ENCODE data around the gene RNASE4. TPM values are rescaled to one million over a fixed set of nuclear protein-coding genes. Genes with fewer than 3 reads are reported as not detected.

The RNASE4 gene
- total and polyA plus RNA-seq, 2 donors, result 1.7 to 25.4 TPM

- Histone ChIP-seq H3K4me1 (ENCODE audit: control insufficient read depth in 2 of 2, insufficient read depth in 2 of 2, low read length in 2 of 2) (no peaks in the 10 kb centered on the region), H3K4me3 (ENCODE audit: low read length in 2 of 2) (no peak overlapping the region), H3K9me3 (ENCODE audit: control insufficient read depth in 2 of 2, insufficient read depth in 1 of 2, low read length in 1 of 2) (no peaks in the 10 kb centered on the region), H3K27me3 (ENCODE audit: control insufficient read depth in 2 of 2, insufficient read depth in 1 of 2, low read length in 1 of 2) (no peaks in the 10 kb centered on the region), H3K27ac (ENCODE audit: low read depth in 1 of 2, low read length in 1 of 2) (no peak overlapping the region), H3K36me3 (ENCODE audit: control insufficient read depth in 2 of 2, insufficient read depth in 2 of 2, low read length in 1 of 2) (no peaks in the 10 kb centered on the region)
- WGBS, result 67% methylated on average over 2 of the region's 2 CpGs
- no peak for DNase-seq (ENCODE audit: low read depth in 6 of 9, low spot score in 9 of 9)
These were observed 23.3 kb downstream of the RNASE4 start for GRCh38 chr14:20707622-20708021.

GRCh38 chr14:20711261-20711660 is 26.9 kb downstream of the RNASE4 start:
- no peak for DNase-seq (ENCODE audit: low read depth in 6 of 9, low spot score in 9 of 9)

GRCh38 chr14:20711685-20712084 is 27.3 kb downstream of the RNASE4 start:
- no peak for DNase-seq (ENCODE audit: low read depth in 6 of 9, low spot score in 9 of 9)
- no peaks in the 10 kb centered on the region for H3K9me3 ChIP-seq (ENCODE audit: control insufficient read depth in 2 of 2, insufficient read depth in 1 of 2, low read length in 1 of 2)
- H3K4me3 ChIP-seq (ENCODE audit: low read length in 2 of 2), result no peak overlapping the region
- H3K36me3 ChIP-seq (ENCODE audit: control insufficient read depth in 2 of 2, insufficient read depth in 2 of 2, low read length in 1 of 2), result no peaks in the 10 kb centered on the region
- WGBS, result 68% methylated on average over 4 of the region's 4 CpGs
- H3K4me1 ChIP-seq (ENCODE audit: control insufficient read depth in 2 of 2, insufficient read depth in 2 of 2, low read length in 2 of 2), result no peaks in the 10 kb centered on the region
- H3K27me3 ChIP-seq (ENCODE audit: control insufficient read depth in 2 of 2, insufficient read depth in 1 of 2, low read length in 1 of 2), result no peaks in the 10 kb centered on the region
- H3K27ac ChIP-seq (ENCODE audit: low read depth in 1 of 2, low read length in 1 of 2), result no peak overlapping the region

More at GRCh38 chr14:20711261-20711660, 26.9 kb downstream of the RNASE4 start:
- no peak overlapping the region for H3K27ac ChIP-seq (ENCODE audit: low read depth in 1 of 2, low read length in 1 of 2)
- no peak overlapping the region for H3K4me3 ChIP-seq (ENCODE audit: low read length in 2 of 2)
- H3K9me3 ChIP-seq (ENCODE audit: control insufficient read depth in 2 of 2, insufficient read depth in 1 of 2, low read length in 1 of 2), result no peaks in the 10 kb centered on the region
- H3K4me1 ChIP-seq (ENCODE audit: control insufficient read depth in 2 of 2, insufficient read depth in 2 of 2, low read length in 2 of 2), result no peaks in the 10 kb centered on the region
- WGBS, result 73% methylated on average over 4 of the region's 4 CpGs
- no peaks in the 10 kb centered on the region for H3K36me3 ChIP-seq (ENCODE audit: control insufficient read depth in 2 of 2, insufficient read depth in 2 of 2, low read length in 1 of 2)
- H3K27me3 ChIP-seq (ENCODE audit: control insufficient read depth in 2 of 2, insufficient read depth in 1 of 2, low read length in 1 of 2), result no peaks in the 10 kb centered on the region

GRCh38 chr14:20712904-20713303 is 28.5 kb downstream of the RNASE4 start:
- Histone ChIP-seq H3K9me3 (ENCODE audit: control insufficient read depth in 2 of 2, insufficient read depth in 1 of 2, low read length in 1 of 2) (no peaks in the 10 kb centered on the region), H3K27me3 (ENCODE audit: control insufficient read depth in 2 of 2, insufficient read depth in 1 of 2, low read length in 1 of 2) (no peaks in the 10 kb centered on the region), H3K36me3 (ENCODE audit: control insufficient read depth in 2 of 2, insufficient read depth in 2 of 2, low read length in 1 of 2) (no peaks in the 10 kb centered on the region), H3K4me3 (ENCODE audit: low read length in 2 of 2) (no peak overlapping the region), H3K4me1 (ENCODE audit: control insufficient read depth in 2 of 2, insufficient read depth in 2 of 2, low read length in 2 of 2) (no peaks in the 10 kb centered on the region), H3K27ac (ENCODE audit: low read depth in 1 of 2, low read length in 1 of 2) (no peak overlapping the region)
- no peak for DNase-seq (ENCODE audit: low read depth in 6 of 9, low spot score in 9 of 9)
- 89% methylated on average over 2 of the region's 2 CpGs for WGBS

- Histone ChIP-seq H3K27me3 (ENCODE audit: control insufficient read depth in 2 of 2, insufficient read depth in 1 of 2, low read length in 1 of 2) (no peaks in the 10 kb centered on the region), H3K36me3 (ENCODE audit: control insufficient read depth in 2 of 2, insufficient read depth in 2 of 2, low read length in 1 of 2) (no peaks in the 10 kb centered on the region)
These were observed 30.4 kb downstream of the RNASE4 start for GRCh38 chr14:20714593-20715250.

GRCh38 chr14:20719777-20720176 is 35.4 kb downstream of the RNASE4 start:
- Histone ChIP-seq H3K4me1 (ENCODE audit: control insufficient read depth in 2 of 2, insufficient read depth in 2 of 2, low read length in 2 of 2) (no peaks in the 10 kb centered on the region), H3K4me3 (ENCODE audit: low read length in 2 of 2) (no peak overlapping the region), H3K27ac (ENCODE audit: low read depth in 1 of 2, low read length in 1 of 2) (no peak overlapping the region), H3K27me3 (ENCODE audit: control insufficient read depth in 2 of 2, insufficient read depth in 1 of 2, low read length in 1 of 2) (peaks cover 12 to 24% of the 10 kb centered on the region in 2 donors), H3K9me3 (ENCODE audit: control insufficient read depth in 2 of 2, insufficient read depth in 1 of 2, low read length in 1 of 2) (no peaks in the 10 kb centered on the region), H3K36me3 (ENCODE audit: control insufficient read depth in 2 of 2, insufficient read depth in 2 of 2, low read length in 1 of 2) (no peaks in the 10 kb centered on the region)
- 94% methylated on average over 4 of the region's 4 CpGs for WGBS
- no peak for DNase-seq (ENCODE audit: low read depth in 6 of 9, low spot score in 9 of 9)

More at GRCh38 chr14:20714593-20715250, 30.4 kb downstream of the RNASE4 start:
- Histone ChIP-seq H3K9me3 (ENCODE audit: control insufficient read depth in 2 of 2, insufficient read depth in 1 of 2, low read length in 1 of 2) (no peaks in the 10 kb centered on the region), H3K27ac (ENCODE audit: low read depth in 1 of 2, low read length in 1 of 2) (no peak overlapping the region), H3K4me3 (ENCODE audit: low read length in 2 of 2) (no peak overlapping the region), H3K4me1 (ENCODE audit: control insufficient read depth in 2 of 2, insufficient read depth in 2 of 2, low read length in 2 of 2) (no peaks in the 10 kb centered on the region)
- WGBS, result 89% methylated on average over 4 of the region's 4 CpGs
- no peak for DNase-seq (ENCODE audit: low read depth in 6 of 9, low spot score in 9 of 9)

- no peak overlapping the region for H3K4me3 ChIP-seq (ENCODE audit: low read length in 2 of 2)
- DNase-seq (ENCODE audit: low read depth in 6 of 9, low spot score in 9 of 9), result no peak
- H3K36me3 ChIP-seq (ENCODE audit: control insufficient read depth in 2 of 2, insufficient read depth in 2 of 2, low read length in 1 of 2), result no peaks in the 10 kb centered on the region
- WGBS, result 90% methylated on average over 6 of the region's 6 CpGs
- H3K27ac ChIP-seq (ENCODE audit: low read depth in 1 of 2, low read length in 1 of 2), result no peak overlapping the region
- no peaks in the 10 kb centered on the region for H3K4me1 ChIP-seq (ENCODE audit: control insufficient read depth in 2 of 2, insufficient read depth in 2 of 2, low read length in 2 of 2)
- peaks cover 12 to 31% of the 10 kb centered on the region in 2 donors for H3K27me3 ChIP-seq (ENCODE audit: control insufficient read depth in 2 of 2, insufficient read depth in 1 of 2, low read length in 1 of 2)
- H3K9me3 ChIP-seq (ENCODE audit: control insufficient read depth in 2 of 2, insufficient read depth in 1 of 2, low read length in 1 of 2), result no peaks in the 10 kb centered on the region
These were observed 36.4 kb downstream of the RNASE4 start for GRCh38 chr14:20720741-20721140.

- Histone ChIP-seq H3K36me3 (ENCODE audit: control insufficient read depth in 2 of 2, insufficient read depth in 2 of 2, low read length in 1 of 2) (no peaks in the 10 kb centered on the region), H3K4me1 (ENCODE audit: control insufficient read depth in 2 of 2, insufficient read depth in 2 of 2, low read length in 2 of 2) (no peaks in the 10 kb centered on the region), H3K4me3 (ENCODE audit: low read length in 2 of 2) (no peak overlapping the region), H3K27ac (ENCODE audit: low read depth in 1 of 2, low read length in 1 of 2) (no peak overlapping the region), H3K27me3 (ENCODE audit: control insufficient read depth in 2 of 2, insufficient read depth in 1 of 2, low read length in 1 of 2) (peaks cover 12 to 32% of the 10 kb centered on the region in 2 donors), H3K9me3 (ENCODE audit: control insufficient read depth in 2 of 2, insufficient read depth in 1 of 2, low read length in 1 of 2) (no peaks in the 10 kb centered on the region)
- DNase-seq (ENCODE audit: low read depth in 6 of 9, low spot score in 9 of 9), result no peak
- WGBS, result 97% methylated on average over 12 of the region's 12 CpGs
These were observed 37.7 kb downstream of the RNASE4 start for GRCh38 chr14:20722016-20722415.

GRCh38 chr14:20723488-20723887 is 39.1 kb downstream of the RNASE4 start:
- no peak overlapping the region for H3K4me3 ChIP-seq (ENCODE audit: low read length in 2 of 2)
- H3K27ac ChIP-seq (ENCODE audit: low read depth in 1 of 2, low read length in 1 of 2), result no peak overlapping the region
- no peaks in the 10 kb centered on the region for H3K4me1 ChIP-seq (ENCODE audit: control insufficient read depth in 2 of 2, insufficient read depth in 2 of 2, low read length in 2 of 2)
- no peaks in the 10 kb centered on the region for H3K36me3 ChIP-seq (ENCODE audit: control insufficient read depth in 2 of 2, insufficient read depth in 2 of 2, low read length in 1 of 2)
- no peak for DNase-seq (ENCODE audit: low read depth in 6 of 9, low spot score in 9 of 9)
- no peaks in the 10 kb centered on the region for H3K9me3 ChIP-seq (ENCODE audit: control insufficient read depth in 2 of 2, insufficient read depth in 1 of 2, low read length in 1 of 2)
- peaks cover 12 to 32% of the 10 kb centered on the region in 2 donors for H3K27me3 ChIP-seq (ENCODE audit: control insufficient read depth in 2 of 2, insufficient read depth in 1 of 2, low read length in 1 of 2)
- WGBS, result 25% methylated on average over 28 of the region's 28 CpGs

All from thymus (tissue), 11 donors.